Calu3 (cell line): ENCODE data around the gene PIR. TPM values are rescaled to one million over a fixed set of nuclear protein-coding genes. Genes with fewer than 3 reads are reported as not detected.

Experiments
- BruUV-seq: library from RNA; stranded (reverse); fragments of 400-500 nt; replicated peaks from 2 replicates; lab custom pipeline; 2021; lab: Mats Ljungman, UMichigan
- CTCF ChIA-PET: fragments of 300-600 bp; sonication (Branson Sonifier 250); formaldehyde crosslinking; loops from one replicate; lab custom pipeline; 2022; ENCODE audit warnings: antibody characterized with exemption; lab: Charles Lee
- DNase-seq: peaks from one replicate; pipeline ENCODE4 v3.0.0; 2022
- H3K27ac Mint-ChIP-seq: one replicate; pipeline ENCODE4 v1.8.0; 2022; ENCODE audit warnings: mixed read lengths; ENCODE audit not compliant: unreplicated experiment
- H3K27me3 Mint-ChIP-seq: one replicate; pipeline ENCODE4 v1.8.0; 2022; ENCODE audit warnings: mixed read lengths; ENCODE audit not compliant: unreplicated experiment
- H3K36me3 Mint-ChIP-seq: one replicate; pipeline ENCODE4 v1.8.0; 2022; ENCODE audit warnings: mild to moderate bottlenecking, moderate library complexity, mixed read lengths; ENCODE audit not compliant: insufficient read depth, unreplicated experiment
- H3K4me1 Mint-ChIP-seq: one replicate; pipeline ENCODE4 v1.8.0; 2022; ENCODE audit warnings: mild to moderate bottlenecking, low read depth, mixed read lengths; ENCODE audit not compliant: unreplicated experiment
- H3K4me3 Mint-ChIP-seq: one replicate; pipeline ENCODE4 v1.8.0; 2022; ENCODE audit warnings: mild to moderate bottlenecking, low read depth, moderate library complexity, mixed read lengths; ENCODE audit not compliant: unreplicated experiment
- H3K9me3 Mint-ChIP-seq: one replicate; pipeline ENCODE4 v1.8.0; 2022; ENCODE audit warnings: low read depth, mixed read lengths; ENCODE audit not compliant: unreplicated experiment
- intact Hi-C: fragments of 100-400 bp; cut with micrococcal nuclease; formaldehyde crosslinking; loops from one replicate; pipeline ENCODE4 v1.10.0; 2022; ENCODE audit not compliant: unreplicated experiment
- total RNA-seq: library from RNA; stranded (reverse); gene quantifications from 2 replicates; pipeline ENCODE4 v1.2.3, GENCODE V29; 2022
- TF ChIP-seq, protein P1 (sequence below): fragments of 200-600 bp; IDR thresholded peaks from one replicate; pipeline ENCODE4 v1.8.0; 2022; ENCODE audit warnings: antibody characterized with exemption; ENCODE audit not compliant: unreplicated experiment

The PIR gene
- total RNA-seq, 1 experiment from 2014 or later = 40.9 TPM

DNA sequence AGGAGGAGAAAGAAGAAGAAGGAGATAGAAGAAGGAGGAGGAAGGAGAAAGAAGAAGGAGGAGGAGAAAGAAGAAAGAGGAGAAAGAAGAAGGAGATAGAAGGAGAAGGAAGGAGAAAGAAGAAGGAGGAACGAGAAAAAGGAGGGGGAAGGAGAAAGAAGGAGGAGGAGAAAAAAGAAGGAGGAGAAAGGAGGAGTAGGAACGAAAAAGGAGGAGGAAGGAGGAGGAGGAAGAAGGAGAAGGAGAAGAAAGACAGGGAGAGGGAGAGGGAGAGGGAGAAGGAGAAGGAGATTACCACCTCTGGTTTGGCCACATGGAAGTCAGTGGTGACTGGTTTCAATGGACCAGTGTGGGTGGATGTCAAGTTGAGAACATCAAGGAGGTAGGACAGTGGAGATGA, 58.9 kb downstream of the PIR start:
- TF ChIP-seq, protein P1, sequence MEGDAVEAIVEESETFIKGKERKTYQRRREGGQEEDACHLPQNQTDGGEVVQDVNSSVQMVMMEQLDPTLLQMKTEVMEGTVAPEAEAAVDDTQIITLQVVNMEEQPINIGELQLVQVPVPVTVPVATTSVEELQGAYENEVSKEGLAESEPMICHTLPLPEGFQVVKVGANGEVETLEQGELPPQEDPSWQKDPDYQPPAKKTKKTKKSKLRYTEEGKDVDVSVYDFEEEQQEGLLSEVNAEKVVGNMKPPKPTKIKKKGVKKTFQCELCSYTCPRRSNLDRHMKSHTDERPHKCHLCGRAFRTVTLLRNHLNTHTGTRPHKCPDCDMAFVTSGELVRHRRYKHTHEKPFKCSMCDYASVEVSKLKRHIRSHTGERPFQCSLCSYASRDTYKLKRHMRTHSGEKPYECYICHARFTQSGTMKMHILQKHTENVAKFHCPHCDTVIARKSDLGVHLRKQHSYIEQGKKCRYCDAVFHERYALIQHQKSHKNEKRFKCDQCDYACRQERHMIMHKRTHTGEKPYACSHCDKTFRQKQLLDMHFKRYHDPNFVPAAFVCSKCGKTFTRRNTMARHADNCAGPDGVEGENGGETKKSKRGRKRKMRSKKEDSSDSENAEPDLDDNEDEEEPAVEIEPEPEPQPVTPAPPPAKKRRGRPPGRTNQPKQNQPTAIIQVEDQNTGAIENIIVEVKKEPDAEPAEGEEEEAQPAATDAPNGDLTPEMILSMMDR = no peak

DNA sequence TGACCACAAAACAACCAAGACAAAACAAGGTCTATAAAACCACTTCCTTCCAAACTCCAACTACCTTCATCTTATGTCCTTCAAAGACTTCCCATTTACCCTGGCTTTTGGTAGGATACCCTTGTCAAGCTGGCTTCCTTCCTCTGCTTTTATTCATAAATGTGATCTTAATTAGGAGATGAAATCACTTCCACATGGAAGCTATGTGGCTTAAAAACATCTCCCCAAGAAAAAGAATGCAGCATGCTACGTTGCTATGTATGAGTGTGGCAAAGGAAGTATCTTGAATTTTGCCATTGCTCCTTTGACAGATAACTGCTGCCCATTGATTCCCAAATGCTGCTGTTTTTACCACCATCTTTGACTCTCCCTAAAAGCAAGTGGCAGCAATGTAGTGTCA, 62.5 kb downstream of the PIR start:
- TF ChIP-seq, protein P1 = no peak
- peaks cover 3% of the 10 kb centered on the region for H3K9me3 Mint-ChIP-seq
- no peaks in the 10 kb centered on the region for H3K4me1 Mint-ChIP-seq
- intact Hi-C loops = no loop called here
- no TSS peak for BruUV-seq
- no peak for DNase-seq
- H3K27ac Mint-ChIP-seq = no peak overlapping the region
- no peak overlapping the region for H3K4me3 Mint-ChIP-seq
- no peaks in the 10 kb centered on the region for H3K36me3 Mint-ChIP-seq
- H3K27me3 Mint-ChIP-seq = no peaks in the 10 kb centered on the region
- CTCF ChIA-PET = no interaction called here

More for the DNA sequence above, 58.9 kb downstream of the PIR start:
- Mint-ChIP-seq H3K9me3 (peaks cover 3% of the 10 kb centered on the region), H3K27me3 (no peaks in the 10 kb centered on the region), H3K4me3 (no peak overlapping the region), H3K27ac (no peak overlapping the region), H3K4me1 (no peaks in the 10 kb centered on the region), H3K36me3 (no peaks in the 10 kb centered on the region)
- CTCF ChIA-PET = no interaction called here
- BruUV-seq = no TSS peak
- intact Hi-C loops = no loop called here
- no peak for DNase-seq

DNA sequence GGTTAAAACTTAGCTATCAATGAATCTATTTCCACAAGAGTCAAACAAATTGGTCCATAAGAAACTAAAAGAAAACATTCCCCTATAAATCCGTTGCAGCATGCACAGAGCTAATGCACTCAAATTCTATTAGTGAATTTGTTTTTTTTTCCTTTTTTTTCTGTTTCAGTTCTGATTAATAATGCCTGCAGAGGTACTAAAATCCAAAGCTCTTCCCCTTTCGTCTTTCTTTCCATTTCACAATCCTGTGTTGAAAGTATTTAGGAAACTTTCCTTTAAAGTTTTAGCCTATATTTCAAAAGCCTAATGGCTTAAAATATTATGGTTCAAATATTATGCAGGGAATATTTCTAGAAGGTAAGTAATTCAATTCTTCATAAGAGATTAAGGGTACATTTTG, 63.1 kb downstream of the PIR start:
- no TSS peak for BruUV-seq
- Mint-ChIP-seq H3K27me3 (no peaks in the 10 kb centered on the region), H3K4me1 (no peaks in the 10 kb centered on the region)

DNA sequence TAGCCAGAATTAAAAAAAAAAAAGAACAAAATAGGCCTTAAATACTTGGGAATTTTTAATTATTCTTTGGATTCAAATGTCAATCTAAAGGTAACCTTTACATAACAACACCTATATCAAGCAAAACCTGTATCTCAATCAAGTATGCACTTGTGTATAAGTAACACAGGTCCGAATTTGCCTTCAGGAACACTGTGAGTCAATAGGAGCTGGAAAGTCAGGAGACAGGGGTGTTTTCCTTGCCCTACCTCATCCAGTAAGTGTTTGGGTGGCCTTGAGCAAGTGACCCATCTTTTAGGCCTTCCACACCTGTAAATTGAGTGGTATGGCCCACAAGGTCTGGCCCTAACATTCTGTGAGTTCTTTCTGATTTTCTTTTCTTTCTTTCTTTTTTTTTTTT, 68.1 kb downstream of the PIR start:
- CTCF ChIA-PET = no interaction called here
- no peak for DNase-seq
- H3K4me3 Mint-ChIP-seq = no peak overlapping the region
- no peaks in the 10 kb centered on the region for H3K27me3 Mint-ChIP-seq
- BruUV-seq = no TSS peak
- H3K9me3 Mint-ChIP-seq = no peaks in the 10 kb centered on the region
- TF ChIP-seq, protein P1 = no peak
- H3K4me1 Mint-ChIP-seq = peaks cover 11% of the 10 kb centered on the region
- intact Hi-C loops = no loop called here
- H3K36me3 Mint-ChIP-seq = peaks cover 3% of the 10 kb centered on the region
- no peak overlapping the region for H3K27ac Mint-ChIP-seq

More for the DNA sequence above, 63.1 kb downstream of the PIR start:
- Mint-ChIP-seq H3K9me3 (peaks cover 3% of the 10 kb centered on the region), H3K27ac (no peak overlapping the region), H3K4me3 (no peak overlapping the region), H3K36me3 (peaks cover 3% of the 10 kb centered on the region)
- intact Hi-C loops = no loop called here
- TF ChIP-seq, protein P1 = no peak
- no peak for DNase-seq
- CTCF ChIA-PET = no interaction called here
